ENCODE measurements around the gene SRXN1. TPM values are rescaled to one million over a fixed set of nuclear protein-coding genes. Genes with fewer than 3 reads are reported as not detected.
A peak's percentile ranks its signal among the peaks of the same experiment; 100 is the strongest.

SRXN1 gene
- total RNA-seq, 3 donors from 2014 or later = 16.2 to 30.2 (median 21.1) TPM

- DNase-seq (ENCODE audit: low spot score in 2 of 2) = no peak
- peaks cover 0 to 51% of the 10 kb centered on the region in 2 donors for H3K27me3 ChIP-seq
- no peak for TF ChIP-seq POLR2A (IDR thresholded peaks at IDR 0.05)
- TF ChIP-seq CTCF (IDR thresholded peaks at IDR 0.05) = no peak
- TF ChIP-seq POLR2AphosphoS5 (IDR thresholded peaks at IDR 0.05) = no peak
- H3K27ac ChIP-seq = no peak overlapping the region
- H3K36me3 ChIP-seq = no peaks in the 10 kb centered on the region
- intact Hi-C loops (cut with DNase I; ENCODE audit: low total_unique reads) = loop anchor here (10.0 kb wide), 1 partner anchor 1787 kb away; no protein-coding TSS in a partner anchor
- H3K4me3 ChIP-seq = no peak overlapping the region
- H3K4me1 ChIP-seq = no peaks in the 10 kb centered on the region
- H3K9me3 ChIP-seq = peaks cover 3 to 8% of the 10 kb centered on the region in 2 donors
Observed at GRCh38 chr20:617934-618690, 34.9 kb downstream of the SRXN1 start.

DNA sequence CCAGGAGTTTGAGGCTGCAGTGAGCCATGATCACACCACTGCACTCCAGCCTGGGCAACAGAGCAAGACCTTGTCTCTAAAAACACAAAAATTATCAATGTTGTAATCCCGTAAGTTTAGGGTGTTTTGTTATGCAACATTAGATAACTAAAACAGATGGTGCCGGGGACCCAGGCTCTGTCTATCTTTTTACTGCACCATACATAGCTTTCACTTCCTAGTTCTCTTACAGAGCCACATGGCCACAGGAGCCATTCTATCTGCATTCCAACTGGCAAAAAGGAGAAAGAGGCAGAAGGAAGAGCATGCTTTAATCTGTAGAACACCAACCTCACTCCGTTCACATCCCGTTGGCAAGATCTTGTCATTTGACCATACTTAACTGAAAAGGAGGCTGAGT is 37.5 kb downstream of the SRXN1 start:
- DNase-seq (ENCODE audit: low spot score in 2 of 2) = no peak
- intact Hi-C loops (cut with DNase I; ENCODE audit: low total_unique reads) = loop anchor here (10.0 kb wide), 1 partner anchor 1789 kb away; no protein-coding TSS in a partner anchor
- Histone ChIP-seq H3K4me3 (no peak overlapping the region), H3K27me3 (peaks cover 0 to 56% of the 10 kb centered on the region in 2 donors), H3K4me1 (no peaks in the 10 kb centered on the region), H3K9me3 (peaks cover 3 to 8% of the 10 kb centered on the region in 2 donors), H3K36me3 (no peaks in the 10 kb centered on the region), H3K27ac (no peak overlapping the region)
- TF ChIP-seq POLR2AphosphoS5 (IDR thresholded peaks at IDR 0.05) = no peak
- no peak for TF ChIP-seq POLR2A (IDR thresholded peaks at IDR 0.05)
- TF ChIP-seq CTCF (IDR thresholded peaks at IDR 0.05) = no peak

- Histone ChIP-seq H3K9me3 (no peaks in the 10 kb centered on the region), H3K4me1 (no peaks in the 10 kb centered on the region), H3K27ac (no peak overlapping the region), H3K4me3 (peak overlapping the region in 1 of 3 donors; percentile 10), H3K27me3 (peaks cover 0 to 70% of the 10 kb centered on the region in 2 donors), H3K36me3 (no peaks in the 10 kb centered on the region)
- intact Hi-C loops (cut with DNase I; ENCODE audit: low total_unique reads) = loop anchor here (10.0 kb wide), 1 partner anchor 1793 kb away; no protein-coding TSS in a partner anchor
- TF ChIP-seq CTCF (IDR thresholded peaks at IDR 0.05) (no peak), POLR2AphosphoS5 (IDR thresholded peaks at IDR 0.05) (no peak), POLR2A (IDR thresholded peaks at IDR 0.05) (no peak)
- DNase-seq (ENCODE audit: low spot score in 2 of 2) = no peak
Observed at GRCh38 chr20:611843-612185, 41.2 kb downstream of the SRXN1 start.

- H3K27me3 ChIP-seq = peaks cover 0 to 70% of the 10 kb centered on the region in 2 donors
- no peaks in the 10 kb centered on the region for H3K4me1 ChIP-seq
- H3K4me3 ChIP-seq = peak overlapping the region in 1 of 3 donors; percentile 10
- intact Hi-C loops (cut with DNase I; ENCODE audit: low total_unique reads) = loop anchor here (10.0 kb wide), 1 partner anchor 1794 kb away; no protein-coding TSS in a partner anchor
- TF ChIP-seq POLR2AphosphoS5 (IDR thresholded peaks at IDR 0.05) = no peak
- TF ChIP-seq CTCF (IDR thresholded peaks at IDR 0.05) = no peak
- no peak for TF ChIP-seq POLR2A (IDR thresholded peaks at IDR 0.05)
- H3K27ac ChIP-seq = no peak overlapping the region
- no peak for DNase-seq (ENCODE audit: low spot score in 2 of 2)
- no peaks in the 10 kb centered on the region for H3K36me3 ChIP-seq
- no peaks in the 10 kb centered on the region for H3K9me3 ChIP-seq
Observed at GRCh38 chr20:611047-611842, 41.8 kb downstream of the SRXN1 start.
